GM12891 (cell line): Measurements from ENCODE around the gene BOC.

ENCODE experiments used
- POLR2A ChIP-seq: IDR thresholded peaks from 2 replicates; pipeline ENCODE4 v1.6.1; 2011; ENCODE audit warnings: low read depth, low read length, control low read depth
- SPI1 ChIP-seq: IDR thresholded peaks from 2 replicates; pipeline ENCODE4 v1.6.1; 2011; ENCODE audit warnings: low read depth, low read length, control low read depth

- no peak for TF ChIP-seq POLR2A
- TF ChIP-seq SPI1, result no peak
Observed at GRCh38 chr3:113312416-113312815, 101.1 kb downstream of the BOC start.
